Measurements from ENCODE around the gene IMMP2L.

Gene IMMP2L

GRCh38 chr7:110767550-110768110 lies 794.7 kb downstream of the IMMP2L start:
- DNase-seq: no peak

- no peak for DNase-seq
Observed at GRCh38 chr7:110766864-110767263, 795.4 kb downstream of the IMMP2L start.

DNA sequence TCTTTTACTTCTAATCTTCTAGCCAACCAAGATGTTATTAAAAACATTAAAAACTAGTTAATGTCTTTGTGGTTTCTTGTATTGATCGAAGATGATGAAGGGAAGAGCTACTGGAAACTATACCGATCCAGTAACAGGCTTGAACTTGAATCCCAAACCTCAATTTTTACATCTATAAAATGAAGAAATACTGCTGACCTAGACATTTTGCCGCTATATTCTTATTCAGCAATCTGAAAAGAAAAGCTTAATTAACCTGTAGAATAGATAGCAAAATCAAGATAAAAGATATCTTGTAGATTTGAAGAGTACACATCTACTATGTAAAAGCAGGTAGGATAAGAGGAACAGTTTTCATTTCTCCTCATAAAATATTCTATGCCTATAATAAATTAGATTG lies 797.4 kb downstream of the IMMP2L start:
- DNase-seq: no peak

DNA sequence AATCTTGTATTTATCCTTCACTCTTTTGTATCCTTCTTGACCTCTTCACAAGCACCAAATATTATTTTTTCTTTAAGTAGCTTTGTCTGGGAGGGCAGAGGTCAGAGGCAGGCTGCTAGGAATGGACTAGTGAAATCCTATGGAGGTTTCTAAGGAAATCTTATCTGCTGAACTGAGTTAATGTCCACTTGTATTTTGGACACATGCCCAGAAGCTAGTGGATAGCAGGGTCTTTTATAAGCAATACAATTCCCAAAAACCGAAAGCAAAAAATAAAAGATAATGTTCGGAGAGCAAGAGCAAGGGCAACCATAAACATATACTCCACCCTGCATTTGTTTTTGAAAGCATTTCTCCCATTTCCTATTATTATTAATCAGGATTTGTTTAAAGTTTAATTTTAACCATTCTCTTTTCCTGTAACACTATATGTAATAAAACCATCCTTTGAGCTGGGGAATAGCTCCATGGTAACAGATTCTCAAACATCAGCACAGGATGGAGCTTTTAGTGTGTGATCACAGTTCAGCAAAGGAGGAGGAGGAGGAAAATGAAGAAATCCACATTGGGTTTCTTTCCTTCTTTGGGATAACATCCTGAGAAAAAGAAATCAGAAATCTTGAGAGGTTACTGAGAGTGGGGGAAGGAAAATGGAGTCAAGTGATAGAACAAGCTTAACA lies 799.6 kb downstream of the IMMP2L start:
- no peak for DNase-seq

- DNase-seq: no peak
Observed at GRCh38 chr7:110760341-110760740, 802.0 kb downstream of the IMMP2L start.

DNA sequence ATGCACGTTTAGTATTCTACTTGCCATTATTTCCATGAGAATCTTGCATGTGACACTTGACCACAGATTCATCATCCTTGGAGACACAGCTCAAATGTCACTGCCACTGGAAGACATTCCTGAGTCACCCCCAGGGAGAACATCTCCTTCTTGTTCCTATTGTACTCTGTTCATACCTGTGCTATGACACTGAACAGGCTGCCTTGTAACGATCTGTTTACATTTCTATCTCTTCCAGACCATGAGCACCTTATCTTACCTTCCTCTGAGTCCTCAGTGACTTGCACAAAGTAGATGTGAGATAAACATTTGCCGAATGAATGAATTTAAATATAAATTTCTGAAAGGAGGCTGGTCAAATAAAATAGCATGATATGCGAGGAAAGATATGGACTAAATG lies 803.2 kb downstream of the IMMP2L start:
- DNase-seq: no peak

DNA sequence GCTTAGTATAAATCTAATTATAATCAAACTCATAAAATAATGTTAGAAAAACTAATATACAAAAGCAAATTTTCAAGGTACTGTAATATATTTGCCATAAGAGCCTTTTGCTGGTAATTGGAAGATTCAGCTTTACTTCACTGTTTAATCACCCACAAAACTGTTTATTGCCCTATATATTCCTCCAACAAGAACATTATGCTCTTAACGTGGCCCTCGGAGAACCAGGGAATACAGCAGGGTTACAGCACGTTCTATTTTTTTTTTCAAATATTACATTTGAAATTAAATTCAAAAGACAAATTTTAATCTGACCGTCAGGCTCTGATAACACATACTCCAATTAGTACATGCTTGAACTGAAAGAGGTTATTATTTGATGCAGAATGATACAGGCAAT lies 807.6 kb downstream of the IMMP2L start:
- no peak for DNase-seq

GRCh38 chr7:110750931-110751605 lies 811.2 kb downstream of the IMMP2L start:
- DNase-seq: no peak

- no peak for DNase-seq
Observed at GRCh38 chr7:110733221-110733620, 829.1 kb downstream of the IMMP2L start.

GRCh38 chr7:110724811-110725210 lies 837.5 kb downstream of the IMMP2L start:
- DNase-seq: no peak

- no peak for DNase-seq
Observed at GRCh38 chr7:110721395-110721794, 840.9 kb downstream of the IMMP2L start.

GRCh38 chr7:110720626-110721025 lies 841.7 kb downstream of the IMMP2L start:
- DNase-seq: no peak

GRCh38 chr7:110719741-110720140 lies 842.6 kb downstream of the IMMP2L start:
- DNase-seq: no peak

- no peak for DNase-seq
Observed at GRCh38 chr7:110718503-110719205, 843.6 kb downstream of the IMMP2L start.

DNA sequence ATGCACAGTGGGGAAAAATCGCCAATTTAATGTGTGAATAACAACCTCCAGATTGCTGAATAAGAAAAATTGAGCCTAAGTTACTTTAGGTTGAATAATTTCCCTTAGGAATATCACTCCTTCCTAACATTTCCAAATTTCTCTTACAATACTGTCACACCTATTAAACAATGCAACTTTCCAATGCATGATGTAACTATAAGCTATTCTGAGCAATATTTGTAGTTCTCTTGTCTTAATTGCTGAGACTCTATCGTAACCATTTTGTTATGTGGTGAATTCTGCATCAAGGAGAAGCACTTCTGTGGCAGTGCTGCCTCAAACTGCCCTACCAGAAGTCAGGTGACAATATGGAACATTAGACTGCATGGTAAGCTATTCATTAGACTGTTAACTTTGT lies 858.1 kb downstream of the IMMP2L start:
- no peak for DNase-seq

DNA sequence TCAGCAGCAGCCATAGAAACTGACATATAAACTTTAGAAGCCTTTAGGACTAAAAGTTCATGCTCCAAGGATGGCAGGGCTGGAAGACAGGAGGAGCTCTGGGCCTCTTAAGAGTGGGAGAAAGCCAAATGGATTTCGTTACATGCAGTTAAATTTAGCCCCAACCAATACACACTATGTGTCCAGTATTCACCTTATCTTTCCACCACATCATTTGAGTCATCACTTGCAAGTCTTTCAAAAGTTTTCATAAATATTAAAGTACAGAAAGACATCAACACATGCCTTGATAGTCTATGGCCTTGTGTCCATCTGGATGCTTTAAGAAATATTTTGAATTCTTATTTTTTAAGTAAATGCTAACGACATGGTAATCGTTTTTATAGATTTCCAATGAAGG lies 863.7 kb downstream of the IMMP2L start:
- DNase-seq: no peak

DNA sequence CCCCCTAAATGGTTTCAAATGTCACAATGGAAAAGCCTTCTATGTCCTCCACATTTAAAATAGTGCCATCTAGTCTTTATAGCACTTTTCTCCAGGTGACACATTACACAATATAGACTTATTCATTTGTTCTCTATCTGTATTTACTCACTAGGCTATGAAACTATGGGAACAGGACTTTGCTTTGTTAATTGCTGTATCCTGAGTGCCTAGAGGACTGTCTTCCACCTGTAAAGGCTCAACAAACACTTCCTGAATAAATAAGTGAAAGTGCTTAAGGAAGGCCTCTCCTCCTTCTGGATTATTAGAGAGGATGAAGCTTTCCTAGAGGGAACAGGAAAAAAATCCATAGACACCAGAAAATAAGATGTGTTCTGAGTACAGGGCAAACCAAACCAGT lies 868.9 kb downstream of the IMMP2L start:
- DNase-seq: no peak

DNA sequence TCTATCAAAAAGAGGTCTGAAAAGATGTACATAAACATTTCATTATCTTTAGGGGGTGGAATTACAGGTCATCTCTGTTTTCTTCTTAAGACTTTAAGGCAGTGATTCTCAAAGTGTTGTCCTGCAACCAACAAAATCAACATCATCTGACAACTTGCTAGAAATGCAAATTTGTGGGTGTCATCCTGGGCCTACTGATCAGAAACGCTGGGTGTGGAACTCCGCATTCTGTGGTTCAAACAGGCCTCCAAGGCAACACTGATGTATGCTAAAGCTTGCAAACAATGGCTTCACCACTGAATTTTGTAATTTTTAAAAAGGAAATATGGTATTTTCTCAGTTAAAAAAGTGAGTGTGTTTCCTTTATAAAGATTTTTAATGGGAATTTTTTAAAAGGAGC lies 873.4 kb downstream of the IMMP2L start:
- DNase-seq: no peak

- DNase-seq: no peak
Observed at GRCh38 chr7:110685899-110686298, 876.4 kb downstream of the IMMP2L start.

- no peak for DNase-seq
Observed at GRCh38 chr7:110681941-110682340, 880.4 kb downstream of the IMMP2L start.

DNA sequence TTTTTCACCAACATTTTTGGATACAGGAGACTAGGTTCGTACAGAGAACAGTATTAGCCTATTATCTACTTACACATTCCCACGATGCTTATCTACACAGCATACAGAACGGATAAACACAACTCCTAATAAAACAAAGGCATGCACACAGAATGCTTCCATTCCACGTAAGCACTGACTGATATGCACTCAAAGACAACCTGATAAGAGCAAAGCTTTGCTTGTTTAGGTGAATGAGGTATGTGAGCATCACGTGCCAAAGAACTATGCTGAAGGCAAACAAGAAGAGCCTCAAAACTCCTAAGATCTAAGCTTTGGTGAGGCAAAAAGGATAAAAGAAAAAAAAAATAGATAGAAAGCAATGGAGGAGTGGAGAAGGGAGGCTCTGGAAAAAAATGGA lies 884.9 kb downstream of the IMMP2L start:
- no peak for DNase-seq

DNA sequence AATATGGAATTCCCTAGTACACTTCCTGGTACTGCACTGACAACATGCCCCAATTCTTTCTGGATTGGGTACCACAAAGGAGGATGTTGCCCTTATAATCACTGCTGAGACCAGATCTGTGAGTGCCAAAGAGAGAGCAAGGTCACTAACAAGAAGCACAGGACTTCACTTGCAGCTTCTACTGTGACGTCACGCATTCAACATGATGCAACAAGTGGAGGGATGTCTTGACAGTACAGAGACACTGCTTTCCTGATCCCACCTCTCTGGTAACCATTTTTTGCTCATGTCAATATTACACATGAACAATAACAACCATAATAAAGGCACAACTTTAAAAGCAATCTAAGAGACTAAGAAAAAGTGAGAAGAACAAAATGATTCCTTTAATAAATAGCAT lies 885.5 kb downstream of the IMMP2L start:
- no peak for DNase-seq

DNA sequence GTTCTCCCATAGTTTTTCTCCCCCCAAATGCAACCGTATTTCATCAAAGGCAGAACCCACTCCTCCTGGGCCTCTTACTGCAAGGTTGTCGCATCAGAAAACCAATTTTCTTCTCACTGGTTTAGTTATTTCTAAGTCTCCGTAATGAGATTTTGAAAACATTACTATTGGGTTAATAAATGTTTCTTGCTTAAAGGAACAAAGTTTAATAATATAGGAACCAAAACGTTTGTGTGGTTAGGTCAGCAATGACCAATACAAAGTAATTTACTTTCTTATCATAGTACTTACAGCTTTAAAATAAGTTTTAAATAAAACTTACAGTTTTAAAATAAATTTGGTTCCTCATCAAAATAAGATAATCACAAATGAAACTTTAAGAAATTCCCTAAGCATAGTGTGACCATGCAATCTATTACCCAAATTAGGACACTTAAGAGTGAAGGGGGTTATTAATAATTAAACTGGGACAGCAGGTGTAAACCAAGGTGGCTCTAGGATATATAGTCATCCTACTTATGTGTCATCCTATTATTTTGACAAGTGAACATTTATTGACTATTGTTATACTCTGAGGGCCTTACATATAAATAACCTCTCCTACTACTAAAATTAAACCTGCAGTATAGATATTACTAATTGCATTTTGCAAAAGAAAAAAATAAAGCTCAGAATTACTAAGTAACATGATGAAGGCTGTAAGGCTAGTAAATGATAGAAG lies 886.7 kb downstream of the IMMP2L start:
- no peak for DNase-seq
